Adipocyte (in vitro differentiated cells): ENCODE data around the gene RIT2.

ENCODE experiments used
- DNase-seq: peaks from one replicate; pipeline ENCODE4 v3.0.0-alpha.2; 2015; ENCODE audit warnings: low read depth
- H3K27me3 ChIP-seq: replicated peaks from 2 replicates; pipeline ENCODE4 v1.7.0; 2013; ENCODE audit warnings: mild to moderate bottlenecking, low read length, moderate library complexity; ENCODE audit not compliant: control insufficient read depth, insufficient read depth
- H3K36me3 ChIP-seq: 2 replicates; pipeline ENCODE4 v1.7.0; 2013; ENCODE audit warnings: low read length, mild to moderate bottlenecking, moderate library complexity; ENCODE audit not compliant: control insufficient read depth, insufficient read depth, severe bottlenecking
- H3K4me1 ChIP-seq: 2 replicates; pipeline ENCODE4 v1.7.0; 2013; ENCODE audit warnings: mild to moderate bottlenecking, low read length, moderate library complexity; ENCODE audit not compliant: control insufficient read depth, insufficient read depth
- H3K4me3 ChIP-seq: 2 replicates; pipeline ENCODE4 v1.7.0; 2013; ENCODE audit warnings: mild to moderate bottlenecking, low read length, moderate library complexity
- H3K9ac ChIP-seq: 2 replicates; pipeline ENCODE4 v1.7.0; 2013; ENCODE audit warnings: mild to moderate bottlenecking, low read length, moderate library complexity
- H3K9me3 ChIP-seq: 2 replicates; pipeline ENCODE4 v1.7.0; 2013; ENCODE audit warnings: mild to moderate bottlenecking, low read length, moderate library complexity; ENCODE audit not compliant: control insufficient read depth

RIT2 gene

GRCh38 chr18:42883169-42883568 is 232.3 kb downstream of the RIT2 start:
- Histone ChIP-seq H3K4me1 (no peaks in the 10 kb centered on the region), H3K36me3 (no peaks in the 10 kb centered on the region), H3K4me3 (no peak overlapping the region), H3K9ac (no peak overlapping the region), H3K27me3 (no peaks in the 10 kb centered on the region), H3K9me3 (no peaks in the 10 kb centered on the region)
- DNase-seq, result no peak

GRCh38 chr18:42882122-42882521 is 233.4 kb downstream of the RIT2 start:
- H3K9me3 ChIP-seq, result no peaks in the 10 kb centered on the region
- DNase-seq, result no peak
- no peaks in the 10 kb centered on the region for H3K36me3 ChIP-seq
- H3K9ac ChIP-seq, result no peak overlapping the region
- H3K27me3 ChIP-seq, result no peaks in the 10 kb centered on the region
- no peaks in the 10 kb centered on the region for H3K4me1 ChIP-seq
- H3K4me3 ChIP-seq, result no peak overlapping the region

GRCh38 chr18:42872838-42873237 is 242.6 kb downstream of the RIT2 start:
- H3K4me3 ChIP-seq, result no peak overlapping the region
- no peak for DNase-seq
- no peaks in the 10 kb centered on the region for H3K27me3 ChIP-seq
- no peak overlapping the region for H3K9ac ChIP-seq
- no peaks in the 10 kb centered on the region for H3K9me3 ChIP-seq
- no peaks in the 10 kb centered on the region for H3K4me1 ChIP-seq
- H3K36me3 ChIP-seq, result no peaks in the 10 kb centered on the region

DNA sequence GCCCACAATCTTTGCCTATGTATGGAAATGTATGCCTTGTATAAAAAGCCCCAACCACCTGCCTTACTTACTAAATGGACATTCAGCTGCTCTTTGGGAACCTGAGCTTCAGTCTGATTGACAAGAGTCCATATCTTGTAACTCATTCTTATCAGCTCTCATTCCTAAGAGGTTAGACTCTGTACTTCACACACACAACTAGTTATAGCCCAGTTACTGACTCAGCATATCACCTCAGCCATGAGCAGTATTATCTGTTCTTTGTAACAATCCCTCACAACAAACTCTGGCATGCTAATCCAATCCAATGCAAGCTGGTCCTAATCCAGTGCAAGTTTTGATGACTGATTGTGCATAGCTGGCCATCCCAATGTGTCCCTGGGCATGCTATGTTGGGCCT is 250.6 kb downstream of the RIT2 start:
- Histone ChIP-seq H3K36me3 (no peaks in the 10 kb centered on the region), H3K9ac (no peak overlapping the region)
- DNase-seq, result no peak

GRCh38 chr18:42861271-42861670 is 254.2 kb downstream of the RIT2 start:
- Histone ChIP-seq H3K4me1 (no peaks in the 10 kb centered on the region), H3K9ac (no peak overlapping the region), H3K27me3 (no peaks in the 10 kb centered on the region), H3K4me3 (no peak overlapping the region), H3K36me3 (no peaks in the 10 kb centered on the region), H3K9me3 (no peaks in the 10 kb centered on the region)
- no peak for DNase-seq

More for the DNA sequence above, 250.6 kb downstream of the RIT2 start:
- Histone ChIP-seq H3K27me3 (no peaks in the 10 kb centered on the region), H3K9me3 (no peaks in the 10 kb centered on the region), H3K4me3 (no peak overlapping the region), H3K4me1 (no peaks in the 10 kb centered on the region)

DNA sequence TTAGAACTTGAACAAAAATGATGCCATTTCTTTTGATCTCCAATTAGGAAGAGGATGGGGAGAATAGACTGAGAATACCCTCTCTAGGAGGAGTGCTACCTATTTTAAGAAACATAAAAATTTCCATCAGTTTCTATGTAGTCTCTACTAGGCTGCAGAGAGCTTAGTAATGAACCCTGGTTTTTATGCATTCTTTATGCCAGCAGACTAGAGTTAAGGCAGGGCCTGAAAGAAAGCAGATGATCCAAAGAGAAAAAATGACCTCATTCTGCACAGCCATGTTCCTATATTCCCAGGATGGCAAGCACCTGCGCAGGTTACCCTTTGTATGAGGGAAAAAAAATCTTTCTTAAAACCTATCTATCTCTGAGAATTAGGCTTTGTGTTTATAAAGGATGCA is 254.9 kb downstream of the RIT2 start:
- Histone ChIP-seq H3K36me3 (no peaks in the 10 kb centered on the region), H3K9ac (no peak overlapping the region), H3K4me3 (no peak overlapping the region), H3K9me3 (no peaks in the 10 kb centered on the region), H3K4me1 (no peaks in the 10 kb centered on the region), H3K27me3 (no peaks in the 10 kb centered on the region)
- no peak for DNase-seq

DNA sequence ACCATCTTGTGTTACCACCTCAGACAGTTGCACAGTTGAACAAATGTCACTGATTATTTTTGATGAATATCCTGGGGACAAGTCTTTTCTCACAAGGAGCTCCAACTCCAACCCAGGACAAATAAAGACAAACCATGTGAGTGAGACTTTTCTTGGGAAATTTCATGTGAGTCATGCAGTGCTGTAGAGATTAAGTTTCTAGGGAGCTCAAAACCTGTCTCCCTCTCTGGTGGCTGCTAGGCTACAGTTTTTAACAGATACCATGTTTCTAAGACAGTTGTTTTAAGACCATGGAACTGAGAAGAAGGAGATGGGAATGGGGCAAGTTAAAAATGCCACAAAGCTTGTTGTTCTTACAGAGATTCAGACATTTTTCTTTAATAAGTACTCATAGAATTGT is 255.5 kb downstream of the RIT2 start:
- H3K9ac ChIP-seq, result no peak overlapping the region
- H3K36me3 ChIP-seq, result no peaks in the 10 kb centered on the region
- H3K27me3 ChIP-seq, result no peaks in the 10 kb centered on the region
- H3K4me3 ChIP-seq, result no peak overlapping the region
- no peaks in the 10 kb centered on the region for H3K9me3 ChIP-seq
- no peak for DNase-seq
- H3K4me1 ChIP-seq, result no peaks in the 10 kb centered on the region

- H3K27me3 ChIP-seq, result no peaks in the 10 kb centered on the region
- no peak for DNase-seq
- H3K9me3 ChIP-seq, result no peaks in the 10 kb centered on the region
- H3K4me3 ChIP-seq, result no peak overlapping the region
- no peaks in the 10 kb centered on the region for H3K36me3 ChIP-seq
- H3K9ac ChIP-seq, result no peak overlapping the region
- H3K4me1 ChIP-seq, result no peaks in the 10 kb centered on the region
These were observed 260.9 kb downstream of the RIT2 start for GRCh38 chr18:42854558-42854957.

DNA sequence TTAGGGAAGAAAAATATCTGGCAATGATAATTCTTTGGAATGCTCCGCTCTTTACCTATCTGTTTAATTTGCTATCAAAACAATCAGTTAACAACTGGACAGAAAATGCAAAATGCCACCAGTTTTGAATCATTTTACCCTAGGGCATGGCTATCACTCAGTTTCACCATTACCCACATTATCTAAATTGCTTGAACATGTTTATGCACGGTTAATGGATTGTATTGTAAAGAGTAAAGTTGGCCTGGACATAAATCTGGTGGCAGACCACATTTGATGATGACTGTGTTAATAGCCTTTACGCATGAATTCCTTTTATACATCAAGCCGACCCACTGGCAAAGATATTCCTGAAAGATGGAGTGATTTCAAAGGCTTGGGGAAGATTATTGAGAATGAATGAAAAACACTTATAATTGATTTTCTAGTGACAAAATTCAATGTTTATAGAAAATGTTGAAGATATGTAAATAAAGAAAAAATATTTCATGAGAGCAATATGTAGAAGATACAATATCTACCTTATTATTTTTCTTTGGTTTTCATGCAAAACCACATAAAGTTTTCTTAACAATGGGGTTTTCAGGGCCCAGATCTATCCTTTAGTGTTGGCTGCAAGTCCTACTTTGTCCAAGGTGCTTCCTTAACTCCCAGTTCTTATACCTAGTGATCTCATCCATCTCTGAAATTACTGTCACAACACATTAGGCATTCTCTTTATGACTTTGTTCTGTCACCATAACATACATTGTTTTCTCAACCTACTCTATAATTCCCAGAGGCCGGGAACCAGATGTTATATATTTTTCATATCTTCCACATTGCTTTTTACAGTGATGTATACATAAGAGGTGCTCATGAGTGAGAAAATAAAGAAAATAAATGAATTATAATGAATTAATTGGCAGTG is 265.1 kb downstream of the RIT2 start:
- H3K4me1 ChIP-seq, result no peaks in the 10 kb centered on the region
- DNase-seq, result no peak
- no peak overlapping the region for H3K9ac ChIP-seq
- H3K4me3 ChIP-seq, result no peak overlapping the region
- no peaks in the 10 kb centered on the region for H3K27me3 ChIP-seq
- no peaks in the 10 kb centered on the region for H3K9me3 ChIP-seq
- no peaks in the 10 kb centered on the region for H3K36me3 ChIP-seq

DNA sequence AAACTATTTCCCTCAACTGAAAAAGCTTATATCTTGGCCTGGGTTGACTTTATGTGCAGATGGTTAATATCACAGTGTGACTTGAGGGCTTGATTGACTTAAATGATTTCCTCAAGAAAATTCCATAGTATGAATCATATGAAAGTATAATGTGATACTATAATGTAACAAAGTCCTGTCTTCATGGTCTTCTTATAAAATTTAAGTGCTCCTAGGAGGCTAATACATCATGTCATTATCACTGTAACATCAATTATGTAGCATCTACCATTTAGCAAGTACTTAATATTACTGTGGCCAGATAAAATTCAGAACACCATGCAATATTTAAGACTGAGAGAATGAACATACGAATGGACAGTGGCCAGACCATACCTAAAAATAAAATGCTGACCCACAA is 276.1 kb downstream of the RIT2 start:
- Histone ChIP-seq H3K36me3 (no peaks in the 10 kb centered on the region), H3K4me3 (no peak overlapping the region), H3K9me3 (no peaks in the 10 kb centered on the region), H3K27me3 (no peaks in the 10 kb centered on the region), H3K4me1 (no peaks in the 10 kb centered on the region), H3K9ac (no peak overlapping the region)
- DNase-seq, result no peak

DNA sequence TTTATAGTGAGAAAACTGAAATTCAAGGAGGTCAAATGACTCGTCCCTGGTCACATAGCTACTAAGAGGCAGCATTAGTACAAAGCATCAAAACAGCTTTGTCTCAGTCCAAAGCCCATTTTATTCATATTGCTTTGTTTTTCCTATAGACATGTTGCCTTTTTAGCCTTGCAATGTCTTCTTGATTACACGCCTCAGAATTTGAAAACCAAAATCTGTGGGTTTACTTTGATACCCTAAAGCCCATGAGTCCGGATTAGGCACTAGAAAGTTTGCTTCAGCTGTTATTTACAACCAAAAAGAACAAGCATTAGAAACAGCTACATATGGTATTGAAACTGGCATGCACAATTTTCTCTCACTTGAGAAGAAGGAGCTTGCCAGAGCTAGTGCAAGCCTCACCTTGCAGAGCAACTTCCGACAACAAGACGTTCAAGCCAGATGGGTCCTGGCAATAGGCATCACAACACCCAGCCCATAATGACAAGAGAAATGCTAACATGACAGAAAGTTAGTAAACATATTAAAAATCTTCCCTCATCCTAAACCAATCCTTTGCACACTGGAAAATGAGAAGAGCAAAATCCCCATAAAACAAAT is 276.8 kb downstream of the RIT2 start:
- Histone ChIP-seq H3K4me1 (no peaks in the 10 kb centered on the region), H3K9me3 (no peaks in the 10 kb centered on the region), H3K4me3 (no peak overlapping the region), H3K9ac (no peak overlapping the region), H3K36me3 (no peaks in the 10 kb centered on the region), H3K27me3 (no peaks in the 10 kb centered on the region)
- DNase-seq, result no peak
